ENCODE measurements around the gene DDX4. TPM values are rescaled to one million over a fixed set of nuclear protein-coding genes. Genes with fewer than 3 reads are reported as not detected.

DDX4 gene
- polyA plus RNA-seq, 1 experiment, result not detected

GRCh38 chr5:55731848-55732247 is 6.0 kb upstream of the DDX4 start:
- DNase-seq (ENCODE audit: low read depth), result no peak
- peaks cover 6% of the 10 kb centered on the region for H3K27me3 ChIP-seq (ENCODE audit: control insufficient read depth, insufficient read depth, low read length)
- no peak overlapping the region for H3K4me3 ChIP-seq (ENCODE audit: low read depth, low read length)
- no peak for TF ChIP-seq CTCF (IDR thresholded peaks at IDR 0.05; ENCODE audit: insufficient read depth, low read depth, low read length)
- H3K36me3 ChIP-seq (ENCODE audit: control insufficient read depth, insufficient read depth, low read length), result no peaks in the 10 kb centered on the region
- ChIA-PET CTCF (interaction anchor here (1.3 kb wide), 1 partner anchor 10 kb away, joined by 4 read pairs; no protein-coding TSS in a partner anchor), POLR2A (no interaction called here)

GRCh38 chr5:55732585-55732984 is 5.3 kb upstream of the DDX4 start:
- no peak for TF ChIP-seq CTCF (IDR thresholded peaks at IDR 0.05; ENCODE audit: insufficient read depth, low read depth, low read length)
- DNase-seq (ENCODE audit: low read depth), result no peak
- Histone ChIP-seq H3K36me3 (ENCODE audit: control insufficient read depth, insufficient read depth, low read length) (no peaks in the 10 kb centered on the region), H3K4me3 (ENCODE audit: low read depth, low read length) (no peak overlapping the region), H3K27me3 (ENCODE audit: control insufficient read depth, insufficient read depth, low read length) (peaks cover 4% of the 10 kb centered on the region)
- ChIA-PET CTCF (interaction anchor here (1.3 kb wide), 1 partner anchor 10 kb away, joined by 4 read pairs; no protein-coding TSS in a partner anchor), POLR2A (no interaction called here)

GRCh38 chr5:55734658-55735057 is 3.2 kb upstream of the DDX4 start:
- no peaks in the 10 kb centered on the region for H3K36me3 ChIP-seq (ENCODE audit: control insufficient read depth, insufficient read depth, low read length)
- TF ChIP-seq CTCF (IDR thresholded peaks at IDR 0.05; ENCODE audit: insufficient read depth, low read depth, low read length), result no peak
- DNase-seq (ENCODE audit: low read depth), result no peak
- ChIA-PET CTCF (no interaction called here), POLR2A (no interaction called here)
- no peak overlapping the region for H3K4me3 ChIP-seq (ENCODE audit: low read depth, low read length)
- peaks cover 4% of the 10 kb centered on the region for H3K27me3 ChIP-seq (ENCODE audit: control insufficient read depth, insufficient read depth, low read length)

- ChIA-PET CTCF (interaction anchor here (1.8 kb wide), 1 partner anchor 10 kb away, joined by 4 read pairs; no protein-coding TSS in a partner anchor), POLR2A (no interaction called here)
- Histone ChIP-seq H3K4me3 (ENCODE audit: low read depth, low read length) (no peak overlapping the region), H3K36me3 (ENCODE audit: control insufficient read depth, insufficient read depth, low read length) (no peaks in the 10 kb centered on the region), H3K27me3 (ENCODE audit: control insufficient read depth, insufficient read depth, low read length) (peaks cover 5% of the 10 kb centered on the region; the same call in 1 of the 2 replicates)
- no peak for DNase-seq (ENCODE audit: low read depth)
- TF ChIP-seq CTCF (IDR thresholded peaks at IDR 0.05; ENCODE audit: insufficient read depth, low read depth, low read length), result no peak
Measured at GRCh38 chr5:55742778-55743177, 4.9 kb downstream of the DDX4 start.

GRCh38 chr5:55747778-55748318 is 10.0 kb downstream of the DDX4 start:
- H3K4me3 ChIP-seq (ENCODE audit: low read depth, low read length), result no peak overlapping the region
- H3K27me3 ChIP-seq (ENCODE audit: control insufficient read depth, insufficient read depth, low read length), result peaks cover 4% of the 10 kb centered on the region
- CTCF ChIA-PET, result no interaction called here
- POLR2A ChIA-PET, result no interaction called here
- no peak for TF ChIP-seq CTCF (IDR thresholded peaks at IDR 0.05; ENCODE audit: insufficient read depth, low read depth, low read length)
- no peak for DNase-seq (ENCODE audit: low read depth)
- H3K36me3 ChIP-seq (ENCODE audit: control insufficient read depth, insufficient read depth, low read length), result no peaks in the 10 kb centered on the region

Measured in BJ (cell line).